Raji (cell line): ENCODE data around the gene PCDHB16.
"Not testable (repeated sequence)": the region's sequence is repeated elsewhere in the genome, so short reads cannot be mapped to it uniquely, and the experiment has no call there.

Experiments
- POLR2A ChIP-seq: IDR thresholded peaks from 2 replicates; pipeline ENCODE4 v1.6.1; 2011; ENCODE audit warnings: low read depth, low read length, control low read depth; ENCODE audit not compliant: insufficient read depth

Gene PCDHB16

GRCh38 chr5:141192110-141192725 is 10.0 kb downstream of the PCDHB16 start, which contains the start of gene PCDHB10:
PCDHB10 (plus strand) TSS chr5:141192353; CDS start chr5:141192553, 200 bp downstream.
- no peak for TF ChIP-seq POLR2A

- no peak for TF ChIP-seq POLR2A
Observed at GRCh38 chr5:141196363-141196762, 14.2 kb downstream of the PCDHB16 start.

GRCh38 chr5:141199359-141200235 is 17.4 kb downstream of the PCDHB16 start, which contains the start of gene PCDHB11:
PCDHB11 (plus strand) TSS chr5:141199627; CDS start chr5:141199775, 148 bp downstream.
- TF ChIP-seq POLR2A: no peak

GRCh38 chr5:141208478-141208877 is 26.3 kb downstream of the PCDHB16 start, which contains the start of gene PCDHB12:
PCDHB12 (plus strand) TSS chr5:141208719; CDS start chr5:141208908, 189 bp downstream.
- no peak for TF ChIP-seq POLR2A

GRCh38 chr5:141213656-141214339 is 31.6 kb downstream of the PCDHB16 start, which contains the start of gene PCDHB13:
PCDHB13 (plus strand) TSS chr5:141213919; CDS start chr5:141214124, 205 bp downstream.
- TF ChIP-seq POLR2A: not testable (repeated sequence)

- no peak for TF ChIP-seq POLR2A
Observed at GRCh38 chr5:141223112-141223783, 41.1 kb downstream of the PCDHB16 start, which contains the start of gene PCDHB14. PCDHB14 (plus strand) TSS chr5:141223343; CDS start chr5:141223506, 163 bp downstream.

- no peak for TF ChIP-seq POLR2A
Observed at GRCh38 chr5:141234109-141234667, 52.0 kb downstream of the PCDHB16 start.
